GM18505 (cell line): ENCODE data around the gene HSPA8.
"Not testable (repeated sequence)": the region's sequence is repeated elsewhere in the genome, so short reads cannot be mapped to it uniquely, and the experiment has no call there.

Experiments used
- ATAC-seq: cut with Tn5 transposase; IDR thresholded peaks from one replicate; pipeline ENCODE4 v1.9.1; 2021; ENCODE audit not compliant: unreplicated experiment
- POLR2A ChIP-seq: IDR thresholded peaks from 4 replicates; pipeline ENCODE4 v1.6.1; 2011; ENCODE audit warnings: borderline replicate concordance; ENCODE audit not compliant: insufficient read depth, insufficient read length; ENCODE audit errors: extremely low read depth

HSPA8 gene

GRCh38 chr11:123061403-123062157 lies at the start of gene HSPA8:
Gene HSPA8 (minus strand): TSS chr11:123062136. CDS start chr11:123061324, 812 bp downstream.
- no peak for ATAC-seq
- TF ChIP-seq POLR2A = peak; percentile 99

GRCh38 chr11:123111465-123111864 lies 49.5 kb upstream of the HSPA8 start:
- no peak for TF ChIP-seq POLR2A
- no peak for ATAC-seq

- ATAC-seq = no peak
- no peak for TF ChIP-seq POLR2A
Measured at GRCh38 chr11:123110397-123110796, 48.5 kb upstream of the HSPA8 start.

GRCh38 chr11:123107945-123108495 lies 46.1 kb upstream of the HSPA8 start:
- ATAC-seq = no peak
- no peak for TF ChIP-seq POLR2A

GRCh38 chr11:123104697-123105096 lies 42.8 kb upstream of the HSPA8 start:
- no peak for TF ChIP-seq POLR2A
- ATAC-seq = no peak

- ATAC-seq = no peak
Measured at GRCh38 chr11:123103326-123103980, 41.5 kb upstream of the HSPA8 start.

GRCh38 chr11:123100379-123101085 lies 38.6 kb upstream of the HSPA8 start:
- ATAC-seq = no peak
- TF ChIP-seq POLR2A = no peak

More at GRCh38 chr11:123103326-123103980, 41.5 kb upstream of the HSPA8 start:
- no peak for TF ChIP-seq POLR2A

- no peak for ATAC-seq
- no peak for TF ChIP-seq POLR2A
Measured at GRCh38 chr11:123098990-123099389, 37.1 kb upstream of the HSPA8 start.

GRCh38 chr11:123093739-123094138 lies 31.8 kb upstream of the HSPA8 start:
- TF ChIP-seq POLR2A = no peak
- ATAC-seq = no peak

GRCh38 chr11:123091506-123091905 lies 29.6 kb upstream of the HSPA8 start:
- ATAC-seq = no peak
- no peak for TF ChIP-seq POLR2A

- not testable (repeated sequence) for ATAC-seq
Measured at GRCh38 chr11:123090168-123090567, 28.2 kb upstream of the HSPA8 start.

- ATAC-seq = not testable (repeated sequence)
Measured at GRCh38 chr11:123088896-123089295, 27.0 kb upstream of the HSPA8 start.

GRCh38 chr11:123087657-123088056 lies 25.7 kb upstream of the HSPA8 start:
- ATAC-seq = peak; percentile 77

GRCh38 chr11:123086305-123086704 lies 24.4 kb upstream of the HSPA8 start:
- no peak for ATAC-seq
- no peak for TF ChIP-seq POLR2A
